Fibroblast of lung (primary cell): ENCODE measurements around the gene TYW3. TPM values are rescaled to one million over a fixed set of nuclear protein-coding genes. Genes with fewer than 3 reads are reported as not detected.
A peak's percentile ranks its signal among the peaks of the same experiment; 100 is the strongest.

Source experiments
- DNase-seq, 2 donors: peaks; one replicate each; pipeline versions ENCODE4 v3.0.0 to v3.0.0-alpha.2; 2010; ENCODE audit warnings: low read depth in 2 of 2
- H2AFZ ChIP-seq: 2 replicates; pipeline ENCODE4 v1.5.1; 2012; ENCODE audit warnings: low read length, control low read depth, inconsistent platforms
- H3K27ac ChIP-seq: 2 replicates; pipeline ENCODE4 v1.5.1; 2011; ENCODE audit warnings: low read length, control low read depth; ENCODE audit not compliant: insufficient read depth
- H3K27me3 ChIP-seq: 2 replicates; pipeline ENCODE4 v1.5.1; 2011; ENCODE audit warnings: mild to moderate bottlenecking, low read length; ENCODE audit not compliant: control insufficient read depth, insufficient read depth
- H3K36me3 ChIP-seq: 2 replicates; pipeline ENCODE4 v1.5.1; 2011; ENCODE audit warnings: low read length; ENCODE audit not compliant: control insufficient read depth, insufficient read depth
- H3K4me1 ChIP-seq: 2 replicates; pipeline ENCODE4 v1.5.1; 2011; ENCODE audit warnings: low read length; ENCODE audit not compliant: control insufficient read depth, insufficient read depth; ENCODE audit errors: extremely low read depth
- H3K4me2 ChIP-seq: 2 replicates; pipeline ENCODE4 v1.5.1; 2011; ENCODE audit warnings: low read length, control low read depth; ENCODE audit not compliant: insufficient read depth; ENCODE audit errors: extremely low read depth
- H3K4me3 ChIP-seq, 4 experiments: fragments of 200-600 bp in 1 of 4; sonication (generic) in 1 of 4; replicated peaks in 1 of 4; 2 replicates each; pipeline ENCODE4 v1.5.1; 2011 to 2016; ENCODE audit warnings: low read length in 4 of 4, low read depth in 3 of 4, mild to moderate bottlenecking in 3 of 4, control low read depth in 2 of 4, inconsistent platforms in 1 of 4, mixed read lengths in 1 of 4; ENCODE audit not compliant: insufficient read depth in 1 of 4; ENCODE audit errors: control extremely low read depth in 1 of 4
- H3K79me2 ChIP-seq: 2 replicates; pipeline ENCODE4 v1.5.1; 2012; ENCODE audit warnings: mild to moderate bottlenecking, low read length, inconsistent platforms; ENCODE audit not compliant: control insufficient read depth, insufficient read depth
- H3K9ac ChIP-seq: 2 replicates; pipeline ENCODE4 v1.5.1; 2011; ENCODE audit warnings: mild to moderate bottlenecking, low read length, control low read depth; ENCODE audit not compliant: insufficient read depth
- H3K9me3 ChIP-seq: 2 replicates; pipeline ENCODE4 v1.5.1; 2012; ENCODE audit warnings: low read depth, low read length; ENCODE audit not compliant: control insufficient read depth, insufficient read depth
- H4K20me1 ChIP-seq: 2 replicates; pipeline ENCODE4 v1.5.1; 2011; ENCODE audit warnings: low read length; ENCODE audit not compliant: control insufficient read depth, insufficient read depth; ENCODE audit errors: extremely low read depth
- EZH2 ChIP-seq: IDR thresholded peaks from 2 replicates; pipeline ENCODE4 v1.5.1; 2012; ENCODE audit warnings: low read length, control low read depth, mild to moderate bottlenecking; ENCODE audit errors: missing control alignments
- polyA plus RNA-seq, 2 donors: library from polyadenylated mRNA; depleted of rRNA in 1 of 2; stranded (reverse) in 1 of 2; unstranded in 1 of 2; fragments of >200 nt; gene quantifications; 2 replicates each; pipeline ENCODE4 v1.2.1, GENCODE V29; 2011 to 2012; ENCODE audit warnings: missing spikeins in 1 of 2
- total RNA-seq: library from RNA; depleted of rRNA; stranded (reverse); fragments of >200 nt; gene quantifications from 2 replicates; pipeline ENCODE4 v1.2.1, GENCODE V29; 2014
- TF ChIP-seq, protein P1 (sequence below), 2 donors: IDR thresholded peaks in 1 of 2; conservative IDR thresholded peaks in 1 of 2; 1 replicate in 1 of 2; 2 replicates in 1 of 2; pipeline ENCODE4 v1.5.1; 2011 to 2012; ENCODE audit warnings: low read length in 2 of 2, control low read depth in 1 of 2, inconsistent platforms in 1 of 2, low read depth in 1 of 2, mild to moderate bottlenecking in 1 of 2

Gene TYW3
- total and polyA plus RNA-seq, 2 donors (not counting 1 experiment from before 2014, with no cell fraction given): 16.8 to 23.7 TPM

DNA sequence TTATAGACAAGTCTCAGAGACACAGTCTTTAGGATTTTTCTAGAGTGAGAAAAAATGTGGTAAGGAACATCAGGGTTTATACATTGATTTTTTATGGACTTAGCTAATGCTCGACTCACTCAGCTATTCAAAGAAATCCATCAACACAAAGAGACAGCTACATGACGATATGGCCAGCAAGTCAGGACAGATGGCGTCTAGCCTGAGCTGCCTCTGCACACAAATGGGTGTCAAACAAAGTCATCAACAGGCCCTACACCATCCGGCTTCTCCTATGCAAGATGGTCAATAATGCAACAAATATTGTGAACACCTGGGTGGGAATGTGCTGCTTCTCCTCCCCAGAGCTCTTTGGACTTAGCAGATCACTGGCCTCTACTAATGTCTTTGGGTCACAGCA lies 46.0 kb upstream of the TYW3 start:
- Histone ChIP-seq H3K9me3 (no peaks in the 10 kb centered on the region), H3K4me2 (no peak overlapping the region), H3K4me1 (no peaks in the 10 kb centered on the region), H3K36me3 (no peaks in the 10 kb centered on the region), H3K27ac (no peak overlapping the region), H2AFZ (no peak overlapping the region), H3K9ac (no peak overlapping the region), H4K20me1 (no peaks in the 10 kb centered on the region), H3K79me2 (no peaks in the 10 kb centered on the region), H3K27me3 (no peaks in the 10 kb centered on the region), H3K4me3 (no peak overlapping the region)
- no peak for DNase-seq
- TF ChIP-seq EZH2: no peak
- TF ChIP-seq, protein P1, sequence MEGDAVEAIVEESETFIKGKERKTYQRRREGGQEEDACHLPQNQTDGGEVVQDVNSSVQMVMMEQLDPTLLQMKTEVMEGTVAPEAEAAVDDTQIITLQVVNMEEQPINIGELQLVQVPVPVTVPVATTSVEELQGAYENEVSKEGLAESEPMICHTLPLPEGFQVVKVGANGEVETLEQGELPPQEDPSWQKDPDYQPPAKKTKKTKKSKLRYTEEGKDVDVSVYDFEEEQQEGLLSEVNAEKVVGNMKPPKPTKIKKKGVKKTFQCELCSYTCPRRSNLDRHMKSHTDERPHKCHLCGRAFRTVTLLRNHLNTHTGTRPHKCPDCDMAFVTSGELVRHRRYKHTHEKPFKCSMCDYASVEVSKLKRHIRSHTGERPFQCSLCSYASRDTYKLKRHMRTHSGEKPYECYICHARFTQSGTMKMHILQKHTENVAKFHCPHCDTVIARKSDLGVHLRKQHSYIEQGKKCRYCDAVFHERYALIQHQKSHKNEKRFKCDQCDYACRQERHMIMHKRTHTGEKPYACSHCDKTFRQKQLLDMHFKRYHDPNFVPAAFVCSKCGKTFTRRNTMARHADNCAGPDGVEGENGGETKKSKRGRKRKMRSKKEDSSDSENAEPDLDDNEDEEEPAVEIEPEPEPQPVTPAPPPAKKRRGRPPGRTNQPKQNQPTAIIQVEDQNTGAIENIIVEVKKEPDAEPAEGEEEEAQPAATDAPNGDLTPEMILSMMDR (conservative IDR thresholded peaks at IDR 0.05 in 1 of 2, IDR thresholded peaks at IDR 0.05 in 1 of 2; ENCODE audit: low read depth in 1 of 2, low read length in 2 of 2): no peak

DNA sequence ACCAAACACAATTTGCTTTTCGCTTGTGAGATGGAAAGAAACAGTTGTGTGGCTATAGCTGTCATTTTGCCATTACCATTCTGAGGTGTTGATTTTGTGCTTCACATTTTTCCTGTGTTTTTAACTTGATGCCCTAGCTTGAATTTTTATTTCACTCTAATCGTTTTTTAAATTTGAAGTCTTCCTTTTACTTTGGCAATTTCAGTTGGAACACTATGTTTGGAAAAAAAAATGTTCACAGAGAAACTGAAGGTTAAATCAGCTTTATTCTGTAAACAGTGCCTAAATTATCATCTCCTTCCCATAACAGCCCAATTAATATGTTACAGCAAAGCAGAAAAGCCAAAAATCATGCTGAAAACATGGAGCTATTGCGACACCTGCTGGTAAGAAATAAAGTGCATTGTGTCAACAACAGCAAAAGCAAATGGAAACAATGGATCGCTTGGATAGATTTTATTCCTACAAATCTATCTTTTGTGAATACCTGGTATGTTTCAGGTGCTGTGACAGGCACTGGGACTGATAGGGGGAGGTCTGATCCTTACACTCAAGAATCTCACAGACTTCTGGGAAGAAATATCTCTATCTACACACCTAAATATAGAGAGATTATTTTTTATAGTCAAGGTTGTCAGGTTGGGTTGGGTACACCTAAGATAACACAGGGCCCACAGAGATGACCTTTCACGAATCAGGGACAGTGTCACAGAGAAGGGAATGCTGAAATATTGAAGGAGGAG lies 43.2 kb upstream of the TYW3 start:
- TF ChIP-seq, protein P1 (conservative IDR thresholded peaks at IDR 0.05 in 1 of 2, IDR thresholded peaks at IDR 0.05 in 1 of 2; ENCODE audit: low read depth in 1 of 2, low read length in 2 of 2): peak; percentile 72 to 85
- TF ChIP-seq EZH2: no peak
- H3K36me3 ChIP-seq: no peaks in the 10 kb centered on the region
- peak; percentile 26 to 65 for DNase-seq
- H3K4me3 ChIP-seq: peak overlapping the region in 1 of 4 experiments; percentile 4
- H3K79me2 ChIP-seq: no peaks in the 10 kb centered on the region
- H3K4me2 ChIP-seq: no peak overlapping the region
- H4K20me1 ChIP-seq: no peaks in the 10 kb centered on the region
- H2AFZ ChIP-seq: peak overlapping the region; percentile 42
- H3K27ac ChIP-seq: no peak overlapping the region
- no peaks in the 10 kb centered on the region for H3K4me1 ChIP-seq
- no peaks in the 10 kb centered on the region for H3K27me3 ChIP-seq
- H3K9ac ChIP-seq: no peak overlapping the region
- H3K9me3 ChIP-seq: no peaks in the 10 kb centered on the region

DNA sequence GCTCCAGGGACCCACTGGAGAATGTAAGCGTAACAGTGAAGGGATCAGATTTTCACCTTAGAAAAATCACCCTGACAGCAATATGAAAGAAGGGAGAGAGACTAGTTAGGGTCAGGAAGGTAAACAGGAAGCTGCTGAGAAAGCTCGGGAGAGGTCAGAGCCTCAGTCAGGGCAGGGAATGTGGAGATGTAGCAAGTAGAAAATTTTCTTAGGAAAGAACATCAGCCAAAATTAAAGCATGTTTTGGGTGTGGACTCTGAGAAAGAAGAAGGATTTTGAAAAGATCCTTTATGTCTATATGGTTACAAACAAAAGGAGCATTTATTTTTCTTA lies 42.6 kb upstream of the TYW3 start:
- TF ChIP-seq, protein P1 (conservative IDR thresholded peaks at IDR 0.05 in 1 of 2, IDR thresholded peaks at IDR 0.05 in 1 of 2; ENCODE audit: low read depth in 1 of 2, low read length in 2 of 2): no peak
- TF ChIP-seq EZH2: no peak
- Histone ChIP-seq H3K36me3 (no peaks in the 10 kb centered on the region), H2AFZ (peak overlapping the region; percentile 42)

More for the DNA sequence above, 42.6 kb upstream of the TYW3 start:
- no peaks in the 10 kb centered on the region for H3K27me3 ChIP-seq
- no peak overlapping the region for H3K4me2 ChIP-seq
- H3K4me1 ChIP-seq: no peaks in the 10 kb centered on the region
- DNase-seq: no peak
- no peaks in the 10 kb centered on the region for H3K9me3 ChIP-seq
- H3K27ac ChIP-seq: no peak overlapping the region
- no peaks in the 10 kb centered on the region for H3K79me2 ChIP-seq
- H3K9ac ChIP-seq: no peak overlapping the region
- H4K20me1 ChIP-seq: no peaks in the 10 kb centered on the region
- H3K4me3 ChIP-seq: no peak overlapping the region
